GM23338 (cell line): ENCODE data around the gene PUM1. TPM values are rescaled to one million over a fixed set of nuclear protein-coding genes. Genes with fewer than 3 reads are reported as not detected.

ENCODE experiments used
- ATAC-seq: fragments of 200-7000 bp; cut with Tn5 transposase; 3 replicates; pipeline ENCODE4 v1.9.1; 2020
- DNase-seq: peaks from one replicate; pipeline ENCODE4 v3.0.0-alpha.2; 2015; ENCODE audit warnings: low spot score
- H2AFZ ChIP-seq: fragments of 200-600 bp; sonication (generic); 2 replicates; pipeline ENCODE4 v1.8.0; 2016; ENCODE audit warnings: antibody characterized with exemption, mild to moderate bottlenecking, moderate library complexity
- H3F3A ChIP-seq: fragments of 200-600 bp; sonication (generic); replicated peaks from 2 replicates; pipeline ENCODE4 v1.8.0; 2017; ENCODE audit warnings: antibody characterized with exemption, mixed run types, low read depth
- H3K27ac ChIP-seq: fragments of 200-600 bp; sonication (generic); 2 replicates; pipeline ENCODE4 v1.6.1; 2016; ENCODE audit warnings: low read depth
- H3K27me3 ChIP-seq: fragments of 200-600 bp; sonication (generic); 2 replicates; pipeline ENCODE4 v1.8.0; 2016; ENCODE audit warnings: mild to moderate bottlenecking, mixed run types, moderate library complexity; ENCODE audit not compliant: insufficient read depth
- H3K36me3 ChIP-seq: fragments of 200-600 bp; sonication (generic); 2 replicates; pipeline ENCODE4 v1.8.0; 2016; ENCODE audit warnings: mild to moderate bottlenecking; ENCODE audit not compliant: insufficient read depth
- H3K4me1 ChIP-seq: fragments of 200-600 bp; sonication (generic); 2 replicates; pipeline ENCODE4 v1.8.0; 2016; ENCODE audit warnings: mild to moderate bottlenecking, moderate library complexity; ENCODE audit not compliant: insufficient read depth
- H3K4me2 ChIP-seq: fragments of 200-600 bp; sonication (generic); 2 replicates; pipeline ENCODE4 v1.7.1; 2017; ENCODE audit warnings: mixed run types
- H3K4me3 ChIP-seq: fragments of 200-600 bp; sonication (generic); 2 replicates; pipeline ENCODE4 v1.6.1; 2016; ENCODE audit warnings: mixed run types
- H3K79me2 ChIP-seq: fragments of 200-600 bp; sonication (generic); replicated peaks from 2 replicates; pipeline ENCODE4 v1.8.0; 2017; ENCODE audit warnings: mild to moderate bottlenecking; ENCODE audit not compliant: insufficient read depth
- H3K9me2 ChIP-seq: fragments of 200-600 bp; sonication (generic); 2 replicates; pipeline ENCODE4 v1.8.0; 2017; ENCODE audit not compliant: insufficient read depth
- H4K20me1 ChIP-seq: fragments of 200-600 bp; sonication (generic); replicated peaks from 2 replicates; pipeline ENCODE4 v1.8.0; 2017; ENCODE audit warnings: mild to moderate bottlenecking; ENCODE audit not compliant: insufficient read depth
- H3K27ac Mint-ChIP-seq: 2 replicates; pipeline ENCODE4 v1.8.0; 2020; ENCODE audit warnings: inconsistent platforms, mild to moderate bottlenecking, moderate library complexity, mixed read lengths
- H3K27me3 Mint-ChIP-seq: 3 replicates; pipeline ENCODE4 v1.8.0; 2022; ENCODE audit warnings: low read depth, mild to moderate bottlenecking, moderate library complexity, mixed read lengths, inconsistent platforms; ENCODE audit not compliant: insufficient read depth, poor library complexity
- H3K36me3 Mint-ChIP-seq: 3 replicates; pipeline ENCODE4 v1.8.0; 2021; ENCODE audit warnings: low read depth, mild to moderate bottlenecking, inconsistent platforms, moderate library complexity, mixed read lengths
- H3K4me1 Mint-ChIP-seq: 3 replicates; pipeline ENCODE4 v1.8.0; 2020; ENCODE audit warnings: mild to moderate bottlenecking, inconsistent platforms, mixed read lengths
- H3K4me3 Mint-ChIP-seq: 3 replicates; pipeline ENCODE4 v1.8.0; 2021; ENCODE audit warnings: moderate library complexity, mild to moderate bottlenecking, inconsistent platforms, mixed read lengths
- H3K9me3 Mint-ChIP-seq: 3 replicates; pipeline ENCODE4 v1.8.0; 2020; ENCODE audit warnings: moderate library complexity, mild to moderate bottlenecking, inconsistent platforms, mixed read lengths
- CTCF ChIP-seq, 2 experiments: fragments of 200-600 bp in 1 of 2; sonication (generic) in 1 of 2; conservative IDR thresholded peaks; 2 replicates each; pipeline versions ENCODE4 v1.5.1 to v1.6.1; 2016 to 2017; ENCODE audit warnings: antibody characterized with exemption in 2 of 2, low read depth in 2 of 2, mild to moderate bottlenecking in 2 of 2, moderate library complexity in 1 of 2
- ETS1 ChIP-seq: IDR thresholded peaks from 2 replicates; pipeline ENCODE4 v1.6.1; 2016; ENCODE audit warnings: antibody characterized with exemption
- EZH2 ChIP-seq: fragments of 200-600 bp; sonication (generic); IDR thresholded peaks from one replicate; pipeline ENCODE4 v1.8.0; 2017; ENCODE audit warnings: antibody characterized with exemption, mild to moderate bottlenecking, low read depth; ENCODE audit not compliant: unreplicated experiment
- EZH2phosphoT487 ChIP-seq: fragments of 200-600 bp; sonication (generic); IDR thresholded peaks from one replicate; pipeline ENCODE4 v1.8.1; 2018; ENCODE audit warnings: antibody characterized with exemption; ENCODE audit not compliant: unreplicated experiment
- JUNB ChIP-seq: IDR thresholded peaks from one replicate; pipeline ENCODE4 v1.6.1; 2016; ENCODE audit warnings: antibody characterized with exemption; ENCODE audit not compliant: unreplicated experiment
- NANOG ChIP-seq: IDR thresholded peaks from 2 replicates; pipeline ENCODE4 v1.6.1; 2016; ENCODE audit warnings: antibody characterized with exemption, borderline replicate concordance
- POLR2AphosphoS5 ChIP-seq: IDR thresholded peaks from 2 replicates; pipeline ENCODE4 v1.6.1; 2016; ENCODE audit warnings: antibody characterized with exemption, low read depth
- REST ChIP-seq: IDR thresholded peaks from one replicate; pipeline ENCODE4 v1.6.1; 2018; ENCODE audit warnings: antibody characterized with exemption; ENCODE audit not compliant: unreplicated experiment
- STAT1 ChIP-seq: IDR thresholded peaks from one replicate; pipeline ENCODE4 v1.6.1; 2016; ENCODE audit warnings: antibody characterized with exemption; ENCODE audit not compliant: unreplicated experiment
- ZNF114 ChIP-seq: fragments of 250-450 bp; sonication (Bioruptor Pico); IDR thresholded peaks from 2 replicates; pipeline ENCODE4 v1.5.0; 2020; ENCODE audit warnings: mild to moderate bottlenecking, moderate library complexity
- ZNF331 ChIP-seq: fragments of 250-450 bp; sonication (Bioruptor Pico); IDR thresholded peaks from 2 replicates; pipeline ENCODE4 v1.5.0; 2020; ENCODE audit warnings: low read depth, mild to moderate bottlenecking, moderate library complexity
- ZNF462 ChIP-seq: fragments of 250-450 bp; sonication (Bioruptor Pico); IDR thresholded peaks from 2 replicates; pipeline ENCODE4 v1.5.0; 2020; ENCODE audit warnings: mild to moderate bottlenecking, moderate library complexity
- polyA plus RNA-seq: library from polyadenylated mRNA; unstranded; fragments of >200 nt; fragmentation: Nextera tagmentation; extraction: Ambion mirVana; gene quantifications from 2 replicates; pipeline ENCODE4 v1.2.1, GENCODE V29; 2016
- total RNA-seq: library from RNA; depleted of rRNA; stranded (reverse); fragments of >200 nt; shearing (Covaris generic); gene quantifications from 2 replicates; pipeline ENCODE4 v1.2.3, GENCODE V29; 2014

PUM1 gene
- total and polyA plus RNA-seq, 2 experiments from 2014 or later: 44.4 to 117 TPM

- Histone ChIP-seq H3K9me2 (no peaks in the 10 kb centered on the region), H3K4me1 (peaks cover 17% of the 10 kb centered on the region), H4K20me1 (peaks cover 52% of the 10 kb centered on the region), H3K4me3 (peak overlapping the region; percentile 96), H3K27me3 (no peaks in the 10 kb centered on the region), H3K4me2 (peak overlapping the region; percentile 74), H2AFZ (no peak overlapping the region), H3F3A (0 out of 2 replicates have a peak, but pooled peaks cover 5% of the 10 kb centered on the region), H3K36me3 (peaks cover 15% of the 10 kb centered on the region; the same call in 1 of the 2 replicates), H3K79me2 (peaks cover 74% of the 10 kb centered on the region), H3K27ac (0 out of 2 replicates have a peak overlapping the region, but pooled peaks have one; percentile 12)
- H3K4me3 Mint-ChIP-seq: peak overlapping the region; percentile 97
- TF ChIP-seq EZH2phosphoT487: no peak
- no peak for TF ChIP-seq POLR2AphosphoS5
- no peak for TF ChIP-seq ETS1
- TF ChIP-seq STAT1: no peak
- no peak for TF ChIP-seq ZNF331
- no peak for TF ChIP-seq EZH2
- no peak for TF ChIP-seq ZNF462
- TF ChIP-seq CTCF (conservative IDR thresholded peaks at IDR 0.05; ENCODE audit: low read depth in 2 of 2): no peak
- no peak for TF ChIP-seq JUNB
- no peak for TF ChIP-seq NANOG
- no peak for TF ChIP-seq ZNF114 (CRISPR knock-in tag)
- no peak for TF ChIP-seq REST
- DNase-seq (no peak), ATAC-seq (no peak)
- H3K36me3 Mint-ChIP-seq: peaks cover 31% of the 10 kb centered on the region
- H3K9me3 Mint-ChIP-seq: no peaks in the 10 kb centered on the region
- peaks cover 18% of the 10 kb centered on the region for H3K4me1 Mint-ChIP-seq
- H3K27ac Mint-ChIP-seq: no peak overlapping the region
- peaks cover 11% of the 10 kb centered on the region for H3K27me3 Mint-ChIP-seq
These were observed 2.6 kb downstream of the PUM1 start for GRCh38 chr1:31062867-31063380.
